HUES64 (cell line): Measurements from ENCODE around the gene MAGI2.
"Not testable (repeated sequence)": the region's sequence is repeated elsewhere in the genome, so short reads cannot be mapped to it uniquely, and the experiment has no call there.

Source experiments
- H3K27ac ChIP-seq: 2 replicates; pipeline ENCODE4 v1.7.0; 2013; ENCODE audit warnings: low read depth, low read length, inconsistent platforms
- H3K27me3 ChIP-seq: 2 replicates; pipeline ENCODE4 v1.6.1; 2013; ENCODE audit warnings: mild to moderate bottlenecking, low read length; ENCODE audit not compliant: insufficient read depth
- H3K36me3 ChIP-seq: 2 replicates; pipeline ENCODE4 v1.6.1; 2013; ENCODE audit warnings: mild to moderate bottlenecking, low read length; ENCODE audit not compliant: insufficient read depth
- H3K4me1 ChIP-seq: 2 replicates; pipeline ENCODE4 v1.6.1; 2013; ENCODE audit warnings: mild to moderate bottlenecking, low read length, moderate library complexity; ENCODE audit not compliant: insufficient read depth
- H3K4me3 ChIP-seq: 2 replicates; pipeline ENCODE4 v1.5.1; 2013; ENCODE audit warnings: mild to moderate bottlenecking, low read length, moderate library complexity
- H3K9ac ChIP-seq: 2 replicates; pipeline ENCODE4 v1.6.1; 2013; ENCODE audit warnings: mild to moderate bottlenecking, low read depth, low read length
- H3K9me3 ChIP-seq: 2 replicates; pipeline ENCODE4 v1.6.1; 2013; ENCODE audit warnings: low read depth, low read length; ENCODE audit not compliant: insufficient read depth
- WGBS: fragments of 150-250, 120-280 bp; methylation state at CpG from one replicate; pipeline ENCODE4 v1.1.7; 2013; ENCODE audit warnings: missing lambda C conversion rate; 5-methylcytosine and 5-hydroxymethylcytosine counted together

Gene MAGI2

GRCh38 chr7:79090543-79090942 lies 362.9 kb downstream of the MAGI2 start:
- Histone ChIP-seq H3K9ac (no peak overlapping the region), H3K4me3 (no peak overlapping the region), H3K27me3 (no peaks in the 10 kb centered on the region), H3K36me3 (no peaks in the 10 kb centered on the region), H3K9me3 (peaks cover 3% of the 10 kb centered on the region; the same call in 1 of the 2 replicates), H3K4me1 (no peaks in the 10 kb centered on the region), H3K27ac (no peak overlapping the region)
- WGBS = 95% methylated on average over 4 of the region's 4 CpGs

- Histone ChIP-seq H3K27ac (no peak overlapping the region), H3K9me3 (peaks cover 3% of the 10 kb centered on the region; the same call in 1 of the 2 replicates), H3K27me3 (no peaks in the 10 kb centered on the region), H3K9ac (no peak overlapping the region), H3K4me3 (no peak overlapping the region), H3K36me3 (no peaks in the 10 kb centered on the region), H3K4me1 (no peaks in the 10 kb centered on the region)
Observed at GRCh38 chr7:79084423-79084822, 369.0 kb downstream of the MAGI2 start.

- Histone ChIP-seq H3K36me3 (no peaks in the 10 kb centered on the region), H3K27ac (no peak overlapping the region), H3K9me3 (no peaks in the 10 kb centered on the region), H3K4me3 (no peak overlapping the region), H3K9ac (no peak overlapping the region), H3K27me3 (no peaks in the 10 kb centered on the region), H3K4me1 (no peaks in the 10 kb centered on the region)
- no CpG with 5 or more reads among the region's 4 CpGs for WGBS
Observed at GRCh38 chr7:79079919-79080554, 373.4 kb downstream of the MAGI2 start.

GRCh38 chr7:79078273-79078672 lies 375.2 kb downstream of the MAGI2 start:
- H3K27me3 ChIP-seq = no peaks in the 10 kb centered on the region
- H3K9me3 ChIP-seq = no peaks in the 10 kb centered on the region
- H3K36me3 ChIP-seq = no peaks in the 10 kb centered on the region
- no peaks in the 10 kb centered on the region for H3K4me1 ChIP-seq
- no peak overlapping the region for H3K4me3 ChIP-seq
- no peak overlapping the region for H3K27ac ChIP-seq
- no peak overlapping the region for H3K9ac ChIP-seq
- WGBS = 86% methylated on average over 1 of the region's 1 CpG

GRCh38 chr7:79071187-79071586 lies 382.3 kb downstream of the MAGI2 start:
- H3K9me3 ChIP-seq, H3K27ac ChIP-seq, H3K4me1 ChIP-seq, H3K9ac ChIP-seq, H3K4me3 ChIP-seq, H3K36me3 ChIP-seq, H3K27me3 ChIP-seq: not testable (repeated sequence)
- WGBS = 73% methylated on average over 5 of the region's 5 CpGs

- no peak overlapping the region for H3K9ac ChIP-seq
- WGBS = 88% methylated on average over 3 of the region's 3 CpGs
- H3K27ac ChIP-seq = no peak overlapping the region
- H3K9me3 ChIP-seq = no peaks in the 10 kb centered on the region
- H3K4me3 ChIP-seq = no peak overlapping the region
- no peaks in the 10 kb centered on the region for H3K27me3 ChIP-seq
- no peaks in the 10 kb centered on the region for H3K4me1 ChIP-seq
- H3K36me3 ChIP-seq = no peaks in the 10 kb centered on the region
Observed at GRCh38 chr7:79064187-79064823, 389.2 kb downstream of the MAGI2 start.

- no peaks in the 10 kb centered on the region for H3K27me3 ChIP-seq
- WGBS = 90% methylated on average over 2 of the region's 2 CpGs
- H3K36me3 ChIP-seq = no peaks in the 10 kb centered on the region
Observed at GRCh38 chr7:79063019-79063698, 390.3 kb downstream of the MAGI2 start.

GRCh38 chr7:79060498-79060897 lies 393.0 kb downstream of the MAGI2 start:
- no peak overlapping the region for H3K9ac ChIP-seq
- no peak overlapping the region for H3K27ac ChIP-seq
- H3K36me3 ChIP-seq = no peaks in the 10 kb centered on the region
- H3K4me3 ChIP-seq = no peak overlapping the region
- H3K9me3 ChIP-seq = no peaks in the 10 kb centered on the region
- no peaks in the 10 kb centered on the region for H3K27me3 ChIP-seq
- WGBS = 93% methylated on average over 2 of the region's 3 CpGs
- H3K4me1 ChIP-seq = no peaks in the 10 kb centered on the region

More at GRCh38 chr7:79063019-79063698, 390.3 kb downstream of the MAGI2 start:
- Histone ChIP-seq H3K9ac (no peak overlapping the region), H3K9me3 (no peaks in the 10 kb centered on the region), H3K4me1 (no peaks in the 10 kb centered on the region), H3K27ac (no peak overlapping the region), H3K4me3 (no peak overlapping the region)

- H3K9me3 ChIP-seq = no peaks in the 10 kb centered on the region
- no peak overlapping the region for H3K4me3 ChIP-seq
- H3K4me1 ChIP-seq = no peaks in the 10 kb centered on the region
- WGBS = 97% methylated on average over 6 of the region's 6 CpGs
- H3K27ac ChIP-seq = no peak overlapping the region
- no peaks in the 10 kb centered on the region for H3K36me3 ChIP-seq
- H3K27me3 ChIP-seq = no peaks in the 10 kb centered on the region
- no peak overlapping the region for H3K9ac ChIP-seq
Observed at GRCh38 chr7:79055722-79056415, 397.6 kb downstream of the MAGI2 start.

GRCh38 chr7:79051915-79052314 lies 401.6 kb downstream of the MAGI2 start:
- no peaks in the 10 kb centered on the region for H3K36me3 ChIP-seq
- H3K27ac ChIP-seq = no peak overlapping the region
- H3K4me3 ChIP-seq = no peak overlapping the region
- no peaks in the 10 kb centered on the region for H3K9me3 ChIP-seq
- WGBS = 87% methylated on average over 2 of the region's 2 CpGs
- no peak overlapping the region for H3K9ac ChIP-seq
- no peaks in the 10 kb centered on the region for H3K27me3 ChIP-seq
- peaks cover 5% of the 10 kb centered on the region; the same call in 1 of the 2 replicates for H3K4me1 ChIP-seq

- no peak overlapping the region for H3K9ac ChIP-seq
- no peaks in the 10 kb centered on the region for H3K9me3 ChIP-seq
- H3K4me3 ChIP-seq = no peak overlapping the region
- peaks cover 5% of the 10 kb centered on the region; the same call in 1 of the 2 replicates for H3K4me1 ChIP-seq
- 94% methylated on average over 5 of the region's 5 CpGs for WGBS
- H3K36me3 ChIP-seq = no peaks in the 10 kb centered on the region
- H3K27me3 ChIP-seq = no peaks in the 10 kb centered on the region
- H3K27ac ChIP-seq = no peak overlapping the region
Observed at GRCh38 chr7:79050603-79051002, 402.9 kb downstream of the MAGI2 start.
